ENCODE data around the gene EMID1.

The EMID1 gene

DNA sequence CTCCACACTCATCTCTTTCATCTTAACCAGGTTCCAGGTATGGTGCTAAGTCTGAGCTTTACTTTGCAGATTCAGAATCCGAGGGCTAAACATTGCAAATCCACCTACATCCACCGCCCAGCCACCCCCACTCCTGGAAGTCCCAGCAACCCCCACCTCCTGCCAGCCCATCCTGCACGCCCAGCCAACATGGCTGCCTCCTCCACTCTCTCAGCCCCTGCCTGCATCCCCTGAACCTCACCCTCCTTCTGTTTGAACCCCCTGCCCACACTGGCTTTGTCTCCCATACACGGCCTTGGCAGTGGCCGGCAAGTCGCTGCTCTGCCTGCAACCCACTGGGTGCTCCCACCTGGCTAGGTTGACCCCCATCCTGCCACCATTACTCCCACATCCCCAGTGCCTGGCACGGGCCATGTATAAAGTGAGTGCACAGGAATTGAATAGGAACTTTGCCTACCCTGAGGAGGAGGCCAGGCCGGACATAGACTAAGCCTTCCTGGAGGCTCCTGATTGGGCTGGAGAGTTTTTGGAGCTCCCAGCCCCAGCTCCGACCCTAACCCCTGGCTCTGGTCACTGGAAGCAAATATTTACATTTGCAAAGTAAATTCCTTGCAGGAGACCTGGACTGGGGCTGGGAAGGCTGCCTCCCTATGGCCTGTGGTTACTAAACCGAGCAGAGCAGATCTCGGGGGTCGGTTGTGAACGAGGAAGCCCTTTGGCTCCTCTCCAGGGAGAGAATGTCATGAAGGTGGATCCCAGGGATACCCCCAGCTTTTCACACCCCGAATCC lies 14.4 kb downstream of the EMID1 start:
- H3K9ac ChIP-seq (ENCODE audit: low read depth, low read length, poor library complexity, severe bottlenecking), result no peak overlapping the region
- H3K36me3 ChIP-seq (ENCODE audit: insufficient read depth, low read length), result peaks cover 44% of the 10 kb centered on the region; the same call in 1 of the 2 replicates
- H3K79me2 ChIP-seq (ENCODE audit: insufficient read depth, low read length), result peaks cover 19% of the 10 kb centered on the region; the same call in 1 of the 2 replicates
- H3K4me3 ChIP-seq (ENCODE audit: low read length, poor library complexity, severe bottlenecking), result no peak overlapping the region
- H3K9me2 ChIP-seq (replicated peaks; ENCODE audit: low read depth, low read length), result no peaks in the 10 kb centered on the region
- no peak overlapping the region for H3K4me2 ChIP-seq (ENCODE audit: low read depth, low read length, poor library complexity, severe bottlenecking)
- H3F3A ChIP-seq (ENCODE audit: low read depth), result no peaks in the 10 kb centered on the region
- no peak overlapping the region for H2AFZ ChIP-seq (ENCODE audit: low read length)
- H3K4me1 ChIP-seq (ENCODE audit: insufficient read depth, low read length, poor library complexity, severe bottlenecking), result peaks cover 3% of the 10 kb centered on the region
- TF ChIP-seq EZH2phosphoT487 (IDR thresholded peaks at IDR 0.05; ENCODE audit: borderline replicate concordance), result no peak
- TF ChIP-seq, protein P1, sequence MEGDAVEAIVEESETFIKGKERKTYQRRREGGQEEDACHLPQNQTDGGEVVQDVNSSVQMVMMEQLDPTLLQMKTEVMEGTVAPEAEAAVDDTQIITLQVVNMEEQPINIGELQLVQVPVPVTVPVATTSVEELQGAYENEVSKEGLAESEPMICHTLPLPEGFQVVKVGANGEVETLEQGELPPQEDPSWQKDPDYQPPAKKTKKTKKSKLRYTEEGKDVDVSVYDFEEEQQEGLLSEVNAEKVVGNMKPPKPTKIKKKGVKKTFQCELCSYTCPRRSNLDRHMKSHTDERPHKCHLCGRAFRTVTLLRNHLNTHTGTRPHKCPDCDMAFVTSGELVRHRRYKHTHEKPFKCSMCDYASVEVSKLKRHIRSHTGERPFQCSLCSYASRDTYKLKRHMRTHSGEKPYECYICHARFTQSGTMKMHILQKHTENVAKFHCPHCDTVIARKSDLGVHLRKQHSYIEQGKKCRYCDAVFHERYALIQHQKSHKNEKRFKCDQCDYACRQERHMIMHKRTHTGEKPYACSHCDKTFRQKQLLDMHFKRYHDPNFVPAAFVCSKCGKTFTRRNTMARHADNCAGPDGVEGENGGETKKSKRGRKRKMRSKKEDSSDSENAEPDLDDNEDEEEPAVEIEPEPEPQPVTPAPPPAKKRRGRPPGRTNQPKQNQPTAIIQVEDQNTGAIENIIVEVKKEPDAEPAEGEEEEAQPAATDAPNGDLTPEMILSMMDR (conservative IDR thresholded peaks at IDR 0.05; ENCODE audit: low read length), result no peak
- peaks cover 23% of the 10 kb centered on the region for H4K20me1 ChIP-seq (ENCODE audit: insufficient read depth, low read length, poor library complexity, severe bottlenecking)
- H3K27me3 ChIP-seq (ENCODE audit: insufficient read depth, low read length, poor library complexity, severe bottlenecking), result no peaks in the 10 kb centered on the region
- H3K9me3 ChIP-seq (ENCODE audit: insufficient read depth, low read depth, low read length), result no peaks in the 10 kb centered on the region

DNA sequence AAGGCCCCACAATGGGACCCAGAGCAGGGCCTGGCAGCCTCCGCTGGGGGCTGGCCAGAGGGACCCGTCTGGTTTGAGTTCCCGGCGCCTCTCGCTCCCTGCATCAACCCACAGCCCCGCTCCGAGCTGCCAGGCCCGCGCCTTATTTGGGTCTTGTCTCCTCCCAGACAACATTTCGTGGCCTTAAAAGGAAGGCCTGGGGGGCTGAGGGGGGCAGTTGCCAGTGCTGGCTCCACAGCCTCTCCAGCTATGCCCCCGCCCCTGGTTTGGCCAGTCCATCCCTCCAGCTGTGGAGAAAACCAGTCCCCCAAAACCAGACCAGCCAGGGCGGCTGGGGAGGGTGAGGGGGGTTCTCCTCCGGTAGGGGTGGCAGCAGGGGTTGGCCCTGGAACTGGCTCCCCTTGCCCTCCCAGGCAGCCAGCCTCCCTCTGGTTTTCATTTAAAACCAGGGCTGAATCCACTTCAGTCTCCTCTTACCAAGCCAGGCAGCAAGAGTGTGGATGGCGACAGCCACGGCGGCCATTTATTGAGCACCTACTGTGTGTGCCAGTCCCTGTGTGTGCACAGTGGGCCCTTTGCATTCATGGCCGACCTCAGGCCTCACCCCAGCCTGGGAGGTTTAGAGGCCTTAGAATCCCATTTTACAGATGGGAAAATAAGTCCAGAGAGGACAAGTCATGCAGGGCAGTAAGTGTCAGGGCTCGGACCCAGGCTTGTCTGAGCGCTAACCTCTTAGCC lies 18.6 kb downstream of the EMID1 start:
- H3K9ac ChIP-seq (ENCODE audit: low read depth, low read length, poor library complexity, severe bottlenecking), result no peak overlapping the region
- 0 out of 2 replicates have a peak, but pooled peaks cover 4% of the 10 kb centered on the region for H3K79me2 ChIP-seq (ENCODE audit: insufficient read depth, low read length)
- no peaks in the 10 kb centered on the region for H3K9me3 ChIP-seq (ENCODE audit: insufficient read depth, low read depth, low read length)
- H3K9me2 ChIP-seq (replicated peaks; ENCODE audit: low read depth, low read length), result no peaks in the 10 kb centered on the region
- H2AFZ ChIP-seq (ENCODE audit: low read length), result no peak overlapping the region
- no peak overlapping the region for H3K4me3 ChIP-seq (ENCODE audit: low read length, poor library complexity, severe bottlenecking)
- H3F3A ChIP-seq (ENCODE audit: low read depth), result no peaks in the 10 kb centered on the region
- H3K4me2 ChIP-seq (ENCODE audit: low read depth, low read length, poor library complexity, severe bottlenecking), result no peak overlapping the region
- TF ChIP-seq EZH2phosphoT487 (IDR thresholded peaks at IDR 0.05; ENCODE audit: borderline replicate concordance), result no peak
- TF ChIP-seq, protein P1 (conservative IDR thresholded peaks at IDR 0.05; ENCODE audit: low read length), result no peak
- peaks cover 5% of the 10 kb centered on the region for H3K4me1 ChIP-seq (ENCODE audit: insufficient read depth, low read length, poor library complexity, severe bottlenecking)
- H3K27me3 ChIP-seq (ENCODE audit: insufficient read depth, low read length, poor library complexity, severe bottlenecking), result no peaks in the 10 kb centered on the region
- no peaks in the 10 kb centered on the region for H4K20me1 ChIP-seq (ENCODE audit: insufficient read depth, low read length, poor library complexity, severe bottlenecking)
- H3K36me3 ChIP-seq (ENCODE audit: insufficient read depth, low read length), result peaks cover 15% of the 10 kb centered on the region; the same call in 1 of the 2 replicates

DNA sequence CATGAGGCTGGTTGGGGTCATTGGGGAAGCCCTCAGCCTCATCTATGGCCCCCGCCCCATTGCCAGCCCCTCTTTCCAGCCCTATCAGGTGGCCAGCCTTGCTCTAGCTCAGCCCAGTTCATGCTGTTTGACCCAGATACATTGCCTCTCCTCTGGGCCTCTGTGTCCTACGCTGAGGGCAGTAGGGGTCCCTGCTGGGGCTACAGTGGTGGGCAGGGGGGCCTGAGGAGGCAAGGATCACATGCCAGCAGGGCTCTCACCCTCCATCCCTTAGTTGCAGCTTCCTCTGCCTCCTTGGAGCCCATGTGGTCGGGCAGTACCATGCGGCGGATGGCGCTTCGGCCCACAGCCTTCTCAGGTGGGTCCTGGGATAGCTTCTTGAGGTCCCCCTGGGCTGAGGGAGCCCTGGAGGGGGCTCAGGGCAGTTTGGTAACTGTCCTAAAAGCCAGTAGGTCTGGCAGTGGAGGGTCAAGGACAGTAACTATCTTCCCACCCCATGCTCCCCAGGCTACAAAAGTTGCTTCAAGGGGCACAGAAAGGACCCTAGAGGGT lies 19.2 kb downstream of the EMID1 start:
- TF ChIP-seq, protein P1 (conservative IDR thresholded peaks at IDR 0.05; ENCODE audit: low read length), result no peak
- TF ChIP-seq EZH2phosphoT487 (IDR thresholded peaks at IDR 0.05; ENCODE audit: borderline replicate concordance), result no peak
- 0 out of 2 replicates have a peak, but pooled peaks cover 4% of the 10 kb centered on the region for H3K79me2 ChIP-seq (ENCODE audit: insufficient read depth, low read length)

More for the DNA sequence above, 19.2 kb downstream of the EMID1 start:
- Histone ChIP-seq H3K36me3 (ENCODE audit: insufficient read depth, low read length) (peaks cover 14% of the 10 kb centered on the region; the same call in 1 of the 2 replicates), H3K4me1 (ENCODE audit: insufficient read depth, low read length, poor library complexity, severe bottlenecking) (peaks cover 5% of the 10 kb centered on the region), H4K20me1 (ENCODE audit: insufficient read depth, low read length, poor library complexity, severe bottlenecking) (no peaks in the 10 kb centered on the region), H3K9ac (ENCODE audit: low read depth, low read length, poor library complexity, severe bottlenecking) (no peak overlapping the region), H3F3A (ENCODE audit: low read depth) (no peaks in the 10 kb centered on the region), H3K9me3 (ENCODE audit: insufficient read depth, low read depth, low read length) (no peaks in the 10 kb centered on the region), H3K27me3 (ENCODE audit: insufficient read depth, low read length, poor library complexity, severe bottlenecking) (no peaks in the 10 kb centered on the region), H3K4me3 (ENCODE audit: low read length, poor library complexity, severe bottlenecking) (no peak overlapping the region), H3K4me2 (ENCODE audit: low read depth, low read length, poor library complexity, severe bottlenecking) (no peak overlapping the region), H3K9me2 (replicated peaks; ENCODE audit: low read depth, low read length) (no peaks in the 10 kb centered on the region), H2AFZ (ENCODE audit: low read length) (no peak overlapping the region)

Measured in Loucy (cell line).